ENCODE measurements around the gene ITCH. TPM values are rescaled to one million over a fixed set of nuclear protein-coding genes. Genes with fewer than 3 reads are reported as not detected.

Gene ITCH
- 63.9 TPM for total RNA-seq (2021; ENCODE audit: unreplicated experiment)
- polyA plus RNA-seq (2012; ENCODE audit: insufficient read length): 32.5 TPM
- percentile 91 among the genes with signal in this experiment for Bru-seq, nascent RNA
- percentile 85 among the genes with signal in this experiment for BruChase-seq, experiment 1, labeled RNA remaining after a 2-hour chase
- BruChase-seq, experiment 2, labeled RNA remaining after a 6-hour chase: percentile 89 among the genes with signal in this experiment
- long read RNA-seq, full-length matches to known transcripts: 21 of 59 reads
- long read RNA-seq, partial matches to known transcripts: 12 of 59 reads
- long read RNA-seq, other reads (novel, unspliced or antisense): 26 of 59 reads

- peak within 1 kb of the TSS; percentile 87 for H3K27ac ChIP-seq (ENCODE audit: low read length)
- no peaks in the 10 kb centered on the region for H3K9me3 ChIP-seq (ENCODE audit: control insufficient read depth, insufficient read depth, low read depth, low read length)
- intact Hi-C loops (cut with micrococcal nuclease; ENCODE audit: unreplicated experiment): no loop called here
- in situ Hi-C loops (cut with HindIII; ENCODE audit: low pct_unique_long_range_greater_than_20kb, low sequenced_read_pairs): no loop called here
- peaks cover 20% of the 10 kb centered on the region for H3K4me1 ChIP-seq (ENCODE audit: control insufficient read depth, insufficient read depth, low read length)
- ATAC-seq (peak; percentile 100), DNase-seq (ENCODE audit: low read depth, low spot score) (peak; percentile 75)
- H3K36me3 ChIP-seq (ENCODE audit: control insufficient read depth, insufficient read depth, low read length): peaks cover 4% of the 10 kb centered on the region; the same call in 1 of the 2 replicates
- POLR2A ChIA-PET: interaction anchor here (0.6 to 0.7 kb wide), 6 partner anchors 9 to 1085 kb away, joined by 3 to 10 read pairs (median 4); no protein-coding TSS in a partner anchor
- no TSS peak for BruUV-seq (replicated peaks)
- no peaks in the 10 kb centered on the region for H3K27me3 ChIP-seq (ENCODE audit: control insufficient read depth, insufficient read depth, low read length)
- H3K4me3 ChIP-seq (ENCODE audit: low read depth in 2 of 2, low read length in 2 of 2): peak within 1 kb of the TSS; percentile 86 to 89
- TF ChIP-seq POLR2AphosphoS5 (IDR thresholded peaks at IDR 0.05; ENCODE audit: low read depth, low read length): peak; percentile 95
- no peak for TF ChIP-seq TCF7L2 (IDR thresholded peaks at IDR 0.05; ENCODE audit: low read depth, low read length)
- no peak for TF ChIP-seq CTCF (IDR thresholded peaks at IDR 0.05)
- CTCF ChIA-PET: interaction anchor here (0.6 to 2.2 kb wide), 2 partner anchors 27 to 50 kb away, joined by 3 to 13 read pairs; no protein-coding TSS in a partner anchor
These were observed at the start of gene ITCH for GRCh38 chr20:34363062-34363464. Gene ITCH, plus strand, starts transcription at chr20:34363273. Its CDS starts 30,539 bp downstream, at chr20:34393812.

GRCh38 chr20:34315236-34315635 is 47.8 kb upstream of the ITCH start:
- H3K4me3 ChIP-seq (ENCODE audit: low read depth in 2 of 2, low read length in 2 of 2): no peak overlapping the region
- DNase-seq (ENCODE audit: low read depth, low spot score): no peak
- CTCF ChIA-PET: interaction anchor here (0.5 kb wide), 1 partner anchor 454 kb away, joined by 7 read pairs; no protein-coding TSS in a partner anchor
- no peaks in the 10 kb centered on the region for H3K27me3 ChIP-seq (ENCODE audit: control insufficient read depth, insufficient read depth, low read length)
- no TSS peak for BruUV-seq (replicated peaks)
- H3K4me1 ChIP-seq (ENCODE audit: control insufficient read depth, insufficient read depth, low read length): 0 out of 2 replicates have a peak, but pooled peaks cover 12% of the 10 kb centered on the region
- TF ChIP-seq REST (IDR thresholded peaks at IDR 0.05; ENCODE audit: insufficient read depth in 1 of 2, low read depth in 2 of 2, low read length in 1 of 2) (no peak), CTCF (IDR thresholded peaks at IDR 0.05) (no peak), SIN3A (IDR thresholded peaks at IDR 0.05; ENCODE audit: borderline replicate concordance, insufficient read depth, low read depth, low read length) (no peak), POLR2AphosphoS5 (IDR thresholded peaks at IDR 0.05; ENCODE audit: low read depth, low read length) (no peak), TCF7L2 (IDR thresholded peaks at IDR 0.05; ENCODE audit: low read depth, low read length) (no peak)
- H3K27ac ChIP-seq (ENCODE audit: low read length): no peak overlapping the region
- POLR2A ChIA-PET: no interaction called here
- ATAC-seq: no peak
- H3K36me3 ChIP-seq (ENCODE audit: control insufficient read depth, insufficient read depth, low read length): no peaks in the 10 kb centered on the region
- 0 out of 2 replicates have a peak, but pooled peaks cover 3% of the 10 kb centered on the region for H3K9me3 ChIP-seq (ENCODE audit: control insufficient read depth, insufficient read depth, low read depth, low read length)
- intact Hi-C loops (cut with micrococcal nuclease; ENCODE audit: unreplicated experiment): no loop called here
- in situ Hi-C loops (cut with HindIII; ENCODE audit: low pct_unique_long_range_greater_than_20kb, low sequenced_read_pairs): no loop called here
